Neural crest cell (in vitro differentiated cells): ENCODE data around the gene RGS10. TPM values are rescaled to one million over a fixed set of nuclear protein-coding genes. Genes with fewer than 3 reads are reported as not detected.
"Not testable (repeated sequence)": the region's sequence is repeated elsewhere in the genome, so short reads cannot be mapped to it uniquely, and the experiment has no call there.

ENCODE experiments used
- DNase-seq: peaks from one replicate; pipeline ENCODE4 v3.0.0; 2021; ENCODE audit warnings: low read depth, mixed read lengths, low spot score
- H3K27ac Mint-ChIP-seq: one replicate; pipeline ENCODE4 v1.8.0; 2021; ENCODE audit warnings: mild to moderate bottlenecking, mixed read lengths; ENCODE audit not compliant: unreplicated experiment
- H3K27me3 Mint-ChIP-seq: 2 replicates; pipeline ENCODE4 v1.8.0; 2021; ENCODE audit warnings: low read depth, mild to moderate bottlenecking, mixed read lengths
- H3K36me3 Mint-ChIP-seq: 2 replicates; pipeline ENCODE4 v1.8.0; 2021; ENCODE audit warnings: low read depth, mild to moderate bottlenecking, mixed read lengths
- H3K4me1 Mint-ChIP-seq: 2 replicates; pipeline ENCODE4 v1.8.0; 2021; ENCODE audit warnings: mixed read lengths
- H3K4me3 Mint-ChIP-seq: one replicate; pipeline ENCODE4 v1.8.0; 2021; ENCODE audit warnings: mild to moderate bottlenecking, mixed read lengths
- H3K9me3 Mint-ChIP-seq: 2 replicates; pipeline ENCODE4 v1.8.0; 2021; ENCODE audit warnings: mixed read lengths
- total RNA-seq: library from RNA; stranded (reverse); gene quantifications from 2 replicates; pipeline ENCODE4 v1.2.1, GENCODE V29; 2021
- TF ChIP-seq, protein P1 (sequence below): fragments of 200-600 bp; sonication (generic); conservative IDR thresholded peaks from 2 replicates; pipeline ENCODE4 v1.5.0; 2021; ENCODE audit warnings: antibody characterized with exemption, mild to moderate bottlenecking

The RGS10 gene
- total RNA-seq, 1 donor from 2014 or later = 9.5 TPM

GRCh38 chr10:119531067-119531466 lies 11.5 kb downstream of the RGS10 start:
- Mint-ChIP-seq H3K27ac (no peak overlapping the region), H3K4me3 (no peak overlapping the region), H3K36me3 (no peaks in the 10 kb centered on the region), H3K27me3 (no peaks in the 10 kb centered on the region), H3K9me3 (no peaks in the 10 kb centered on the region), H3K4me1 (peaks cover 8% of the 10 kb centered on the region)
- TF ChIP-seq, protein P1, sequence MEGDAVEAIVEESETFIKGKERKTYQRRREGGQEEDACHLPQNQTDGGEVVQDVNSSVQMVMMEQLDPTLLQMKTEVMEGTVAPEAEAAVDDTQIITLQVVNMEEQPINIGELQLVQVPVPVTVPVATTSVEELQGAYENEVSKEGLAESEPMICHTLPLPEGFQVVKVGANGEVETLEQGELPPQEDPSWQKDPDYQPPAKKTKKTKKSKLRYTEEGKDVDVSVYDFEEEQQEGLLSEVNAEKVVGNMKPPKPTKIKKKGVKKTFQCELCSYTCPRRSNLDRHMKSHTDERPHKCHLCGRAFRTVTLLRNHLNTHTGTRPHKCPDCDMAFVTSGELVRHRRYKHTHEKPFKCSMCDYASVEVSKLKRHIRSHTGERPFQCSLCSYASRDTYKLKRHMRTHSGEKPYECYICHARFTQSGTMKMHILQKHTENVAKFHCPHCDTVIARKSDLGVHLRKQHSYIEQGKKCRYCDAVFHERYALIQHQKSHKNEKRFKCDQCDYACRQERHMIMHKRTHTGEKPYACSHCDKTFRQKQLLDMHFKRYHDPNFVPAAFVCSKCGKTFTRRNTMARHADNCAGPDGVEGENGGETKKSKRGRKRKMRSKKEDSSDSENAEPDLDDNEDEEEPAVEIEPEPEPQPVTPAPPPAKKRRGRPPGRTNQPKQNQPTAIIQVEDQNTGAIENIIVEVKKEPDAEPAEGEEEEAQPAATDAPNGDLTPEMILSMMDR = no peak
- DNase-seq = no peak

DNA sequence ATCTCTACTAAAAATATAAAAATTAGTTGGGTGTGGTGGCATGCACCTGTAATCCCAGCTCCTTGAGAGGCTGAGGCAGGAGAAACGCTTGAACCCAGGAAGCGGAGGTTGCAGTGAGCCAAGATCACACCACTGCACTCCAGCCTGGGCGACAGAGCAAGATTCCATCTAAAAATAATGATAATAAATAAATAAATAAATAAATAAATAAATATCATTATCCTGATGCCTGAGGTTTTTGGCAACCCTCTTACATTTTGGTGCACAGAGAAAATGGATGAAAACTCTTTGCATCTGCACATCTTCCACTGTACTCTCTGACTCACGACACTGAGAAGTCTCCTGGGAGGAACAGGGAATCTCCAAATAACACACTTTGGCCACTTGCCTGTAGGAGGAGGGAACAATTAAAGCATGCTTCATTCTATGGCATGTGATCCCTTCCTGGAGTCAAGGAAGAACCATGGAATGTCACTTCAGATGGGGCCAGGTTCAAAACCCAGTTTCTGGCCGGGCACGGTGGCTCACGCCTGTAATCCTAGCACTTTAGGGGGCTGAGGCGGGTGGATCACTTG lies 13.8 kb downstream of the RGS10 start:
- H3K27me3 Mint-ChIP-seq, H3K27ac Mint-ChIP-seq, DNase-seq, H3K9me3 Mint-ChIP-seq, H3K36me3 Mint-ChIP-seq, H3K4me3 Mint-ChIP-seq, H3K4me1 Mint-ChIP-seq: not testable (repeated sequence)

GRCh38 chr10:119526621-119527592 lies 15.6 kb downstream of the RGS10 start:
- DNase-seq = no peak
- TF ChIP-seq, protein P1 = peak; percentile 39
- Mint-ChIP-seq H3K36me3 (no peaks in the 10 kb centered on the region), H3K27ac (no peak overlapping the region), H3K27me3 (no peaks in the 10 kb centered on the region), H3K9me3 (no peaks in the 10 kb centered on the region), H3K4me1 (no peaks in the 10 kb centered on the region), H3K4me3 (no peak overlapping the region)

DNA sequence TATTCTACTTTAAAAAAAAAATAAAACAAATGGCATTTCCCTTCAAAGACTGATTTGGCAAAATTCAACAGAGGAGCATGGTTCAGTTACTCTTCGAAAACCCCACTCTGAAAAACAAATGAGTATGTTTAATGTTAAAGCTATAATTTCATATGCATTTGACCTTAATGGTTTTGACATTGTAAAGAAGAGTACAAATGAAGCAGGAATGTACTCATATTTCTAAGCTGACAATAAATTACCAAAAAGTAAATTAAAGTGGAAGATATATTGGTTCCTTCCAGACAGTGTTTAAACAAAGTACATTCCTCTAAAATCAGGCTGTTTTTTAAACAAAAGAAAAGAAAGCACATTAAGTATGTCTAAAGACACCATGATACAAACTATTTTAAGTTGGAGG lies 16.4 kb downstream of the RGS10 start:
- Mint-ChIP-seq H3K4me3 (no peak overlapping the region), H3K9me3 (no peaks in the 10 kb centered on the region), H3K36me3 (no peaks in the 10 kb centered on the region), H3K27me3 (no peaks in the 10 kb centered on the region), H3K4me1 (no peaks in the 10 kb centered on the region), H3K27ac (no peak overlapping the region)
- DNase-seq = no peak
- TF ChIP-seq, protein P1 = no peak

DNA sequence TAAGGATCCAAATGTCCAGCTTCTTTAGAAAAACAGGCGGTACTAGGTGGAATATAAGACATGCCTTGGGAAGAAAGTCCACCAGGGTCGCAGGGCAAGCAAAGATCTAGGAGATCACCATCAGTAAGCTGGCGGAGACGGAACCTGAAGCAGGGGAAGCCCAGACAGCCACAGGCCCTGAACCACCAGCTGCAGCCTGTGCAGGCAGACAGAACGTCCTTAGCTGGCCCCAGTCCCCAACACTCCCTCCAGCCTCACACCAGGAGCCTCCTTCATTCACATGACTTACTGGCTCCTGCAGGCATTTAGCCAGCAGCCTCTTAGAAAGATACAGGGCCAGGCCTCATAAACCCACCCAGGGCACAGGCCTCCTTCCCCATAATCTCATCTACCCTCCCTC lies 17.4 kb downstream of the RGS10 start:
- Mint-ChIP-seq H3K4me1 (no peaks in the 10 kb centered on the region), H3K27me3 (no peaks in the 10 kb centered on the region), H3K9me3 (no peaks in the 10 kb centered on the region), H3K4me3 (no peak overlapping the region), H3K36me3 (no peaks in the 10 kb centered on the region), H3K27ac (no peak overlapping the region)
- TF ChIP-seq, protein P1 = no peak
- DNase-seq = no peak

DNA sequence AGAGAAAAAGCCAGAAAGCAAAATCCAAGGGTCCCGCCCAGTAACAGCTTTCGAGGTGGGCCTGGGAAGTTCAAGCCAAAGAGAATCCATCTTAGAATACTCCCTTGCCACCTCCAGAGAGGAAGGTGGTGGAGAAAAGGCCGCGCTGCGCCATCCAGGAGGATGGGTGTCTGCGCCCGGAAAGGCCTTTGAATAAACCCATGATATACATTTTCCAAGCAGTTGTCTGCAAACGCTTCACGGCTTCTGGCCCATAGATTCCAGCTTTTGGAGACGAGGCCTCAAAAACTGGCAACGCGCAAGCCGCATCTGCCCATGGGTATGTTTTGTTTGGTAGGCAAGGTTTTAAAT lies 17.8 kb downstream of the RGS10 start:
- TF ChIP-seq, protein P1 = no peak
- Mint-ChIP-seq H3K4me3 (no peak overlapping the region), H3K36me3 (no peaks in the 10 kb centered on the region), H3K4me1 (no peaks in the 10 kb centered on the region), H3K27ac (no peak overlapping the region), H3K27me3 (no peaks in the 10 kb centered on the region), H3K9me3 (no peaks in the 10 kb centered on the region)
- no peak for DNase-seq
